B cell (primary cell): ENCODE results near the gene TMEM150A.

Experiments used
- EZH2 ChIP-seq: IDR thresholded peaks from 2 replicates; pipeline ENCODE4 v1.6.1; 2012; ENCODE audit warnings: borderline replicate concordance, low read depth, mild to moderate bottlenecking, moderate library complexity, low read length; ENCODE audit not compliant: insufficient read depth, poor library complexity, severe bottlenecking
- TF ChIP-seq, protein P1 (sequence below): fragments of 200-600 bp; IDR thresholded peaks from one replicate; pipeline ENCODE4 v1.8.0; 2022; ENCODE audit warnings: antibody characterized with exemption, mild to moderate bottlenecking

DNA sequence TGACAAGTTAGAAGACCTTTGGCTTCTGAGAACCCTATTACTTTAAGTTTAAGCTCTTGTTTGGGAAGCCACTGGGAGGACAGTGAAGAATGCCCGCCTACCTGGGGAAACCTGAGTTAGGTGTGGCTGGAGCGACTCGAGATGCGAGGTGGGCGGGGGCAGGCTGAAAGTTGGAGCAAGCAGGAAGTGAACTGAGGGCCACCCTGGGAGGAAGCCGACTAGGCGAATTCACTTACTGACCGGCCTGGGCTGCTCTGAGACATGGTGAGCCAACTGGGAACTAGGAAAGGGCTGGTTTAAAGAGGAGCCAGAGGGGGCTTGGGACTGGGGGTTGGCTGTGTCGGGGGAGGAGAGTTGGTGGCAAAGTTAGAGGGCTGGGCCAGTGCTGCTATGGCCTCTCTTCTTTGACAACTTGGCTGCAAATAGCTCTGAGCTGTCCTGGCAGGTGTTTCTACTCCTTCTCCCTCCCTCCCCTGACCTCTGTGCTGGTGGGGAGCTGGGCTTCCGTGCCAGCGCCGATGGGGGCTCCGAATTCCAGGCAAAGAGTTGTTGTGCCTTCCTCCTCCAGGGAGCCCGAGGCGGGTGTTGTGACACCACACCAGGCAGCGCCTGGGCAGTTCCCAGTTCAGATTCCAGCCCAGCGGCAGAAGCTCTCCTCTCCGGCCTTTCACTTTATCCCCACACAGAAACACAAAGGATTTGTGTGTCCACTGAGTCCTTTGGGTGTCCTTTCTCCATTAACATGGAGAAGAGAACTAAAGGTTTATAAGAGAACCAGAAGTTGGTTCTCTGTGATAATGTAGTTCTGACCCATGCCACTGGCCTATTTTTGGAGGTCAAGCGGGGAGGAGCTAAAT, 24.9 kb downstream of the TMEM150A start, which contains the start of gene VAMP8:
- TF ChIP-seq, protein P1, sequence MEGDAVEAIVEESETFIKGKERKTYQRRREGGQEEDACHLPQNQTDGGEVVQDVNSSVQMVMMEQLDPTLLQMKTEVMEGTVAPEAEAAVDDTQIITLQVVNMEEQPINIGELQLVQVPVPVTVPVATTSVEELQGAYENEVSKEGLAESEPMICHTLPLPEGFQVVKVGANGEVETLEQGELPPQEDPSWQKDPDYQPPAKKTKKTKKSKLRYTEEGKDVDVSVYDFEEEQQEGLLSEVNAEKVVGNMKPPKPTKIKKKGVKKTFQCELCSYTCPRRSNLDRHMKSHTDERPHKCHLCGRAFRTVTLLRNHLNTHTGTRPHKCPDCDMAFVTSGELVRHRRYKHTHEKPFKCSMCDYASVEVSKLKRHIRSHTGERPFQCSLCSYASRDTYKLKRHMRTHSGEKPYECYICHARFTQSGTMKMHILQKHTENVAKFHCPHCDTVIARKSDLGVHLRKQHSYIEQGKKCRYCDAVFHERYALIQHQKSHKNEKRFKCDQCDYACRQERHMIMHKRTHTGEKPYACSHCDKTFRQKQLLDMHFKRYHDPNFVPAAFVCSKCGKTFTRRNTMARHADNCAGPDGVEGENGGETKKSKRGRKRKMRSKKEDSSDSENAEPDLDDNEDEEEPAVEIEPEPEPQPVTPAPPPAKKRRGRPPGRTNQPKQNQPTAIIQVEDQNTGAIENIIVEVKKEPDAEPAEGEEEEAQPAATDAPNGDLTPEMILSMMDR, result no peak
- no peak for TF ChIP-seq EZH2
